Subcutaneous abdominal adipose tissue (tissue), 5 donors: Measurements from ENCODE around the gene INPP5D.
A peak's percentile ranks its signal among the peaks of the same experiment; 100 is the strongest.
"Not testable (repeated sequence)": the region's sequence is repeated elsewhere in the genome, so short reads cannot be mapped to it uniquely, and the experiment has no call there.

Source experiments
- H3K27ac ChIP-seq: one replicate; pipeline ENCODE4 v1.7.0; 2013; ENCODE audit warnings: low read depth, mild to moderate bottlenecking, inconsistent platforms, low read length, moderate library complexity
- H3K27me3 ChIP-seq, 5 donors: one replicate each; pipeline ENCODE4 v1.7.0; 2013; ENCODE audit warnings: low read length in 5 of 5, inconsistent platforms in 1 of 5; ENCODE audit not compliant: control insufficient read depth in 5 of 5, insufficient read depth in 4 of 5
- H3K36me3 ChIP-seq, 5 donors: one replicate each; pipeline ENCODE4 v1.7.0; 2013; ENCODE audit warnings: low read length in 5 of 5; ENCODE audit not compliant: control insufficient read depth in 5 of 5, insufficient read depth in 5 of 5
- H3K4me1 ChIP-seq, 5 donors: one replicate each; pipeline ENCODE4 v1.7.0; 2013; ENCODE audit warnings: low read length in 5 of 5, mild to moderate bottlenecking in 3 of 5, moderate library complexity in 1 of 5; ENCODE audit not compliant: control insufficient read depth in 5 of 5, insufficient read depth in 5 of 5
- H3K4me3 ChIP-seq, 5 donors: one replicate each; pipeline ENCODE4 v1.7.0; 2013; ENCODE audit warnings: low read length in 5 of 5, low read depth in 1 of 5
- H3K9ac ChIP-seq, 5 donors: one replicate each; pipeline ENCODE4 v1.7.0; 2013; ENCODE audit warnings: low read length in 5 of 5, mild to moderate bottlenecking in 4 of 5, moderate library complexity in 3 of 5
- H3K9me3 ChIP-seq, 5 donors: one replicate each; pipeline ENCODE4 v1.7.0; 2013; ENCODE audit warnings: low read length in 5 of 5; ENCODE audit not compliant: control insufficient read depth in 5 of 5
- donor health status: healthy.
- donor health status: healthy.
- donor health status: healthy.
- donor health status: healthy.
- donor health status: healthy.

Gene INPP5D

GRCh38 chr2:233061591-233062450 lies 1.7 kb downstream of the INPP5D start:
- H3K4me3 ChIP-seq, result peak overlapping the region; percentile 56 to 86 (median 76)
- peaks cover 0 to 61% (median 41%) of the 10 kb centered on the region in 5 donors for H3K4me1 ChIP-seq
- H3K27ac ChIP-seq, result peak overlapping the region; percentile 30
- H3K36me3 ChIP-seq, result no peaks in the 10 kb centered on the region
- peak overlapping the region in 3 of 5 donors; percentile 40 to 77 (median 66) for H3K9ac ChIP-seq
- peaks cover 0 to 4% (median 0%) of the 10 kb centered on the region in 5 donors for H3K27me3 ChIP-seq
- no peaks in the 10 kb centered on the region for H3K9me3 ChIP-seq

GRCh38 chr2:233062451-233062850 lies 2.3 kb downstream of the INPP5D start:
- Histone ChIP-seq H3K27ac (peak overlapping the region; percentile 30), H3K4me1 (peaks cover 0 to 61% (median 41%) of the 10 kb centered on the region in 5 donors), H3K27me3 (peaks cover 0 to 4% (median 0%) of the 10 kb centered on the region in 5 donors), H3K9me3 (no peaks in the 10 kb centered on the region), H3K36me3 (peaks cover 0 to 2% (median 0%) of the 10 kb centered on the region in 5 donors), H3K4me3 (peak overlapping the region; percentile 14 to 80 (median 64)), H3K9ac (peak overlapping the region in 3 of 5 donors; percentile 35 to 77 (median 66))

- H3K27me3 ChIP-seq, result peaks cover 0 to 4% (median 0%) of the 10 kb centered on the region in 5 donors
- H3K36me3 ChIP-seq, result peaks cover 0 to 4% (median 0%) of the 10 kb centered on the region in 5 donors
- H3K4me1 ChIP-seq, result peaks cover 0 to 61% (median 41%) of the 10 kb centered on the region in 5 donors
- no peak overlapping the region for H3K27ac ChIP-seq
- peak overlapping the region in 3 of 5 donors; percentile 17 to 76 (median 64) for H3K4me3 ChIP-seq
- no peaks in the 10 kb centered on the region for H3K9me3 ChIP-seq
- H3K9ac ChIP-seq, result no peak overlapping the region
These were observed 2.8 kb downstream of the INPP5D start for GRCh38 chr2:233062946-233063268.

GRCh38 chr2:233063269-233063975 lies 3.3 kb downstream of the INPP5D start:
- H3K27me3 ChIP-seq, result peaks cover 0 to 4% (median 0%) of the 10 kb centered on the region in 5 donors
- peaks cover 0 to 61% (median 41%) of the 10 kb centered on the region in 5 donors for H3K4me1 ChIP-seq
- peaks cover 0 to 4% (median 0%) of the 10 kb centered on the region in 5 donors for H3K36me3 ChIP-seq
- no peak overlapping the region for H3K27ac ChIP-seq
- H3K9ac ChIP-seq, result no peak overlapping the region
- H3K9me3 ChIP-seq, result no peaks in the 10 kb centered on the region
- peak overlapping the region in 3 of 5 donors; percentile 17 to 76 (median 64) for H3K4me3 ChIP-seq

GRCh38 chr2:233063976-233064411 lies 3.9 kb downstream of the INPP5D start:
- peaks cover 0 to 4% (median 0%) of the 10 kb centered on the region in 5 donors for H3K27me3 ChIP-seq
- no peak overlapping the region for H3K27ac ChIP-seq
- peaks cover 0 to 4% (median 0%) of the 10 kb centered on the region in 5 donors for H3K36me3 ChIP-seq
- peaks cover 0 to 63% (median 44%) of the 10 kb centered on the region in 5 donors for H3K4me1 ChIP-seq
- no peaks in the 10 kb centered on the region for H3K9me3 ChIP-seq
- H3K4me3 ChIP-seq, result no peak overlapping the region
- no peak overlapping the region for H3K9ac ChIP-seq

- Histone ChIP-seq H3K9ac (no peak overlapping the region), H3K4me3 (no peak overlapping the region), H3K36me3 (peaks cover 0 to 4% (median 0%) of the 10 kb centered on the region in 5 donors), H3K9me3 (no peaks in the 10 kb centered on the region), H3K27me3 (peaks cover 0 to 4% (median 0%) of the 10 kb centered on the region in 5 donors), H3K4me1 (peaks cover 0 to 57% (median 38%) of the 10 kb centered on the region in 5 donors), H3K27ac (no peak overlapping the region)
These were observed 4.5 kb downstream of the INPP5D start for GRCh38 chr2:233064530-233065199.

GRCh38 chr2:233065200-233065589 lies 5.1 kb downstream of the INPP5D start:
- not testable (repeated sequence) for H3K27ac ChIP-seq, H3K27me3 ChIP-seq, H3K36me3 ChIP-seq, H3K4me3 ChIP-seq, H3K9ac ChIP-seq, H3K9me3 ChIP-seq
- peaks cover 0 to 52% (median 38%) of the 10 kb centered on the region in 5 donors for H3K4me1 ChIP-seq

- H3K9me3 ChIP-seq, result no peaks in the 10 kb centered on the region
- H3K27me3 ChIP-seq, result no peaks in the 10 kb centered on the region
- H3K4me1 ChIP-seq, result peaks cover 0 to 45% (median 38%) of the 10 kb centered on the region in 5 donors
- no peak overlapping the region for H3K4me3 ChIP-seq
- H3K27ac ChIP-seq, result no peak overlapping the region
- H3K36me3 ChIP-seq, result peaks cover 0 to 4% (median 0%) of the 10 kb centered on the region in 5 donors
- H3K9ac ChIP-seq, result no peak overlapping the region
These were observed 5.9 kb downstream of the INPP5D start for GRCh38 chr2:233065954-233066470.

GRCh38 chr2:233068762-233069418 lies 8.7 kb downstream of the INPP5D start:
- H3K27me3 ChIP-seq, result no peaks in the 10 kb centered on the region
- H3K9me3 ChIP-seq, result peaks cover 0 to 9% (median 0%) of the 10 kb centered on the region in 5 donors
- no peak overlapping the region for H3K4me3 ChIP-seq
- H3K27ac ChIP-seq, result no peak overlapping the region
- peaks cover 0 to 18% (median 14%) of the 10 kb centered on the region in 5 donors for H3K4me1 ChIP-seq
- no peak overlapping the region for H3K9ac ChIP-seq
- peaks cover 0 to 4% (median 0%) of the 10 kb centered on the region in 5 donors for H3K36me3 ChIP-seq
